Right lobe of liver (tissue), 4 donors: ENCODE data around the gene FHL1.

Experiments used
- CTCF ChIP-seq, 4 donors: fragments of 200-600 bp in 3 of 4; fragments of 450-650 bp in 1 of 4; IDR thresholded peaks; one replicate each; pipeline versions ENCODE4 v1.5.1 to v1.8.0; 2016 to 2022; ENCODE audit warnings: antibody characterized with exemption in 4 of 4, mild to moderate bottlenecking in 2 of 4
- POLR2A ChIP-seq: fragments of 450-650 bp; IDR thresholded peaks from one replicate; pipeline ENCODE4 v1.6.1; 2017; ENCODE audit warnings: antibody characterized with exemption, mild to moderate bottlenecking
- donor health status: DM: no; HTN: no; CAD: no.
- donor health status: DM: no; HTN: no; CAD: no.
- donor health status: DM: no; HTN: yes; CAD: no.

DNA sequence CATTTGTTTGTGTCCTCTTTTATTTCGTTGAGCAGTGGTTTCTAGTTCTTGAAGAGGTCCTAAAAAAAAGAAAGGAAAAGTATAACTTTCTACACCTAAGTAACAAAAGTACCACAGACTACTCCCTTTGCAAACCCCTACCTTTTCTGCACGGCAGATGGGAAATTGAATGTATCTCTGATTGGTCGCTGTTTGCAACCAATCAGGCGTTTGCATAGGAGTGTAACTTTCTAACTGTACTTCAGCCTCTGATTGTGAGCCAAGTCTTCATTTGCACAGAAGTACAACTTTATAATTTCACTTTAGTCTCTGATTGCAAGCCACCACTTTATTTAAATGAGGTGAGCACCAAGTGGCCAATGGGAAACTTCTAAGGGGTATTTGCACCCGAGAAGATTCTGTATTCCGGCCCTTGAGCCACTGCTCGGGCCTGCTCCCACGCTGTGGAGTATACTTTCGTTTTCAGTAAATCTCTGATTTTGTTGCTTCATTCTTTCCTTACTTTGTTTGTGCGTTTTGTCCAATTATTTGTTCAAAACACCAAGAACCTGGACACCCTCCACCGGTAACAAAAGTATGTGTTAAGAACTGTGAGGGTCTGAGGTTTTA, 40.3 kb upstream of the FHL1 start:
- TF ChIP-seq CTCF (IDR thresholded peaks at IDR 0.05) (no peak), POLR2A (no peak)
